Lung (tissue), 12 donors: ENCODE data around the gene PACSIN1. TPM values are rescaled to one million over a fixed set of nuclear protein-coding genes. Genes with fewer than 3 reads are reported as not detected.

Source experiments
- ATAC-seq: fragments of 200-7000 bp; cut with Tn5 transposase; one replicate; pipeline ENCODE4 v1.9.1; 2020; ENCODE audit warnings: moderate number of reproducible peaks; ENCODE audit not compliant: insufficient read depth, low FRiP score
- DNase-seq, 3 donors: peaks; one replicate each; pipeline ENCODE4 v3.0.0-alpha.2; 2013 to 2017
- H3K27ac ChIP-seq, 2 donors: one replicate each; pipeline ENCODE4 v1.5.1; 2013; ENCODE audit warnings: mild to moderate bottlenecking in 2 of 2, moderate library complexity in 2 of 2, control low read depth in 1 of 2, inconsistent platforms in 1 of 2, low read depth in 1 of 2, low read length in 1 of 2
- H3K27me3 ChIP-seq, 3 donors: one replicate each; pipeline ENCODE4 v1.5.1; 2013; ENCODE audit warnings: low read length in 2 of 3; ENCODE audit not compliant: control insufficient read depth in 3 of 3, insufficient read depth in 3 of 3
- H3K36me3 ChIP-seq, 4 donors: one replicate each; pipeline ENCODE4 v1.5.1; 2013; ENCODE audit warnings: low read length in 4 of 4, mild to moderate bottlenecking in 1 of 4, moderate library complexity in 1 of 4; ENCODE audit not compliant: control insufficient read depth in 4 of 4, insufficient read depth in 4 of 4
- H3K4me1 ChIP-seq, 5 donors: one replicate each; pipeline ENCODE4 v1.5.1; 2013; ENCODE audit warnings: low read length in 5 of 5, mild to moderate bottlenecking in 2 of 5, moderate library complexity in 1 of 5; ENCODE audit not compliant: control insufficient read depth in 5 of 5, insufficient read depth in 5 of 5
- H3K4me3 ChIP-seq: one replicate; pipeline ENCODE4 v1.5.1; 2013; ENCODE audit warnings: mild to moderate bottlenecking, control low read depth, moderate library complexity
- H3K9ac ChIP-seq, 2 donors: one replicate each; pipeline ENCODE4 v1.5.1; 2013; ENCODE audit warnings: low read length in 2 of 2, control low read depth in 1 of 2; ENCODE audit not compliant: insufficient read depth in 1 of 2
- H3K9me3 ChIP-seq, 4 donors: one replicate each; pipeline ENCODE4 v1.5.1; 2013; ENCODE audit warnings: low read length in 3 of 4, mild to moderate bottlenecking in 1 of 4, moderate library complexity in 1 of 4; ENCODE audit not compliant: control insufficient read depth in 4 of 4, insufficient read depth in 3 of 4
- CTCF ChIP-seq: IDR thresholded peaks from 2 replicates; pipeline ENCODE4 v1.5.1; 2012; ENCODE audit warnings: mild to moderate bottlenecking; ENCODE audit errors: control extremely low read depth, extremely low read depth
- WGBS, 2 donors: extraction: QIAGEN DNeasy Blood & Tissue Kit; methylation state at CpG; one replicate each; pipeline ENCODE4 v1.1.7; 2013; 5-methylcytosine and 5-hydroxymethylcytosine counted together
- polyA plus RNA-seq, 2 donors: library from polyadenylated mRNA; stranded (reverse); fragments of 200-250 nt; gene quantifications; one replicate each; pipeline ENCODE4 v1.2.1, GENCODE V29; 2013
- total RNA-seq, 2 donors: library from RNA; depleted of rRNA in 1 of 2; stranded (reverse); fragments of >200 nt in 1 of 2; gene quantifications; one replicate each; pipeline ENCODE4 v1.2.1, GENCODE V29; 2014 to 2021
- donor health status: control.
- donor health status: control.
- donor health status: Bipolar disorder and iron deficiency.
- donor health status: healthy.
- donor health status: DM: yes; HTN: yes; CAD: no.

The PACSIN1 gene
- total and polyA plus RNA-seq, 4 donors: 0.02 to 0.17 (median 0.12) TPM

GRCh38 chr6:34539181-34539580 is 73.3 kb downstream of the PACSIN1 start:
- Histone ChIP-seq H3K4me3 (no peak overlapping the region), H3K4me1 (peaks cover 0 to 9% (median 0%) of the 10 kb centered on the region in 5 donors), H3K9me3 (peaks cover 0 to 2% (median 0%) of the 10 kb centered on the region in 4 donors), H3K27me3 (no peaks in the 10 kb centered on the region), H3K36me3 (no peaks in the 10 kb centered on the region), H3K27ac (no peak overlapping the region), H3K9ac (no peak overlapping the region)
- no peak for DNase-seq
- no peak for TF ChIP-seq CTCF
- WGBS, 2 donors: 86 to 89% methylated on average over 14 of the region's 14 CpGs
- no peak for ATAC-seq

GRCh38 chr6:34540222-34540621 is 74.3 kb downstream of the PACSIN1 start:
- ATAC-seq: no peak
- 83 to 90% methylated on average over 5 of the region's 5 CpGs for WGBS, 2 donors
- Histone ChIP-seq H3K4me3 (no peak overlapping the region), H3K9ac (no peak overlapping the region), H3K36me3 (no peaks in the 10 kb centered on the region), H3K27ac (no peak overlapping the region), H3K27me3 (no peaks in the 10 kb centered on the region), H3K9me3 (peaks cover 0 to 2% (median 0%) of the 10 kb centered on the region in 4 donors), H3K4me1 (peaks cover 0 to 9% (median 0%) of the 10 kb centered on the region in 5 donors)
- no peak for DNase-seq
- no peak for TF ChIP-seq CTCF

GRCh38 chr6:34540841-34541240 is 75.0 kb downstream of the PACSIN1 start:
- Histone ChIP-seq H3K9ac (no peak overlapping the region), H3K9me3 (peaks cover 0 to 2% (median 0%) of the 10 kb centered on the region in 4 donors), H3K4me3 (no peak overlapping the region), H3K27me3 (no peaks in the 10 kb centered on the region), H3K36me3 (no peaks in the 10 kb centered on the region), H3K4me1 (peaks cover 0 to 9% (median 0%) of the 10 kb centered on the region in 5 donors), H3K27ac (no peak overlapping the region)
- DNase-seq: no peak
- TF ChIP-seq CTCF: no peak
- WGBS, 2 donors: 94 to 96% methylated on average over 8 of the region's 8 CpGs
- ATAC-seq: no peak

- WGBS, 2 donors: 69 to 76% methylated on average over 5 of the region's 5 CpGs
- H3K27me3 ChIP-seq: no peaks in the 10 kb centered on the region
- peaks cover 0 to 12% (median 0%) of the 10 kb centered on the region in 5 donors for H3K4me1 ChIP-seq
- no peak for TF ChIP-seq CTCF
- no peak overlapping the region for H3K27ac ChIP-seq
- no peak overlapping the region for H3K9ac ChIP-seq
- DNase-seq (no peak), ATAC-seq (no peak)
- no peak overlapping the region for H3K4me3 ChIP-seq
- H3K36me3 ChIP-seq: no peaks in the 10 kb centered on the region
- peaks cover 0 to 2% (median 0%) of the 10 kb centered on the region in 4 donors for H3K9me3 ChIP-seq
These were observed 77.5 kb downstream of the PACSIN1 start for GRCh38 chr6:34543421-34543820.
